ENCODE measurements around the gene RUVBL1. TPM values are rescaled to one million over a fixed set of nuclear protein-coding genes. Genes with fewer than 3 reads are reported as not detected.

RUVBL1 gene
- polyA plus RNA-seq, 1 donor (not counting 4 experiments of a cell fraction or from before 2014, with no cell fraction given) = 94.8 TPM

DNA sequence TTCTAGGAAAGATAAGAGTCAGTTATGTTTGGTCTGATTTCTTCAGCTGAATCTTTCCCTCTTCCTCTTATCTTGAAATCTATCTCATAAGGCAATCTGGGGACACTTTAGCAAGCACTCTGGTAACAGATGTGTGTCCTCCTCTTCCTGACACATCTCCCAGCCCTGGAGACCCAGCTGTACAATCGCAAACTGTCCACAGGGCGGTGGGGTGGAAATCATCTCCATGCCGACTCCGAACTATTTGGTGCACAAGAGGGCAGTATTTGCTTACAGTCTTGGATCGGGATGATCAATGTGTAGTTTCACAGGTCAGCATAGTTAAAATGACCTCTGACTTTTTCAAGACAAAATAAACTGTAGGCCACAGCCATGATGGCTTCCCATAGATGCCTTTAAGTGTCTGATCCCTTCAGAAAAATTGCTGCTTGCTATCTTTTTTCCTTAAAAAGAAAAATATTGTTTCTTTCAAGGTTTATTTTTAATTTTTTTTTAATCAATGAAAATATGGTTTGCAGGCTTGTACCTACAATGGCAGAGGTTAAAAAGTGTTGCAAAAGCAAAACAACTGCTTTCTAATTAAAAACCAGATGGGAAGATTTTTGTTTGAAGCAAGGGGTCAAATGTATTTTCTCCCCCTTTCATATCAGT lies 47.4 kb upstream of the RUVBL1 start:
- TF ChIP-seq EZH2 (IDR thresholded peaks at IDR 0.05; ENCODE audit: low read length) = no peak
- peak; percentile 61 to 82 (median 72) for TF ChIP-seq CTCF (optimal IDR thresholded peaks at IDR 0.05 in 1 of 3, IDR thresholded peaks at IDR 0.05 in 1 of 3, conservative IDR thresholded peaks at IDR 0.05 in 1 of 3; ENCODE audit: extremely low read depth in 1 of 3, insufficient read depth in 2 of 3, low read length in 3 of 3)
- Histone ChIP-seq H3K4me3 (ENCODE audit: control insufficient read depth in 2 of 3, extremely low read depth in 1 of 3, insufficient read depth in 2 of 3, low read depth in 1 of 3, low read length in 3 of 3) (no peak overlapping the region), H4K20me1 (ENCODE audit: control insufficient read depth, extremely low read depth, insufficient read depth, low read length) (no peaks in the 10 kb centered on the region), H2AFZ (ENCODE audit: control insufficient read depth, low read length) (no peak overlapping the region), H3K9ac (ENCODE audit: control insufficient read depth, extremely low read depth, insufficient read depth, low read length) (no peak overlapping the region), H3K4me2 (ENCODE audit: control insufficient read depth, extremely low read depth, insufficient read depth, low read depth, low read length) (no peak overlapping the region), H3K9me1 (ENCODE audit: control insufficient read depth, extremely low read depth, insufficient read depth, low read length) (no peaks in the 10 kb centered on the region), H3K36me3 (ENCODE audit: control insufficient read depth in 2 of 2, extremely low read depth in 1 of 2, insufficient read depth in 2 of 2, low read length in 2 of 2) (no peaks in the 10 kb centered on the region), H3K4me1 (ENCODE audit: control insufficient read depth, extremely low read depth, insufficient read depth, low read length) (no peaks in the 10 kb centered on the region), H3K9me3 (ENCODE audit: control insufficient read depth, low read depth, low read length) (no peaks in the 10 kb centered on the region), H3K79me2 (ENCODE audit: control insufficient read depth, insufficient read depth, low read length) (peaks cover 2% of the 10 kb centered on the region), H3K27me3 (ENCODE audit: control insufficient read depth, extremely low read depth, insufficient read depth, low read length) (no peaks in the 10 kb centered on the region), H3K27ac (ENCODE audit: control insufficient read depth, insufficient read depth, low read length) (no peak overlapping the region)
- FAIRE-seq = no peak
- DNase-seq (ENCODE audit: low read depth, low spot score) = no peak
- dilution Hi-C loops (cut with MboI; ENCODE audit: extremely low pct_ligation_motif_present, low sequenced_read_pairs) = no loop called here

GRCh38 chr3:128168836-128169235 lies 45.2 kb upstream of the RUVBL1 start:
- Histone ChIP-seq H3K9ac (ENCODE audit: control insufficient read depth, extremely low read depth, insufficient read depth, low read length) (no peak overlapping the region), H3K36me3 (ENCODE audit: control insufficient read depth in 2 of 2, extremely low read depth in 1 of 2, insufficient read depth in 2 of 2, low read length in 2 of 2) (no peaks in the 10 kb centered on the region), H2AFZ (ENCODE audit: control insufficient read depth, low read length) (no peak overlapping the region), H3K27me3 (ENCODE audit: control insufficient read depth, extremely low read depth, insufficient read depth, low read length) (no peaks in the 10 kb centered on the region), H3K27ac (ENCODE audit: control insufficient read depth, insufficient read depth, low read length) (no peak overlapping the region), H3K4me3 (ENCODE audit: control insufficient read depth in 2 of 3, extremely low read depth in 1 of 3, insufficient read depth in 2 of 3, low read depth in 1 of 3, low read length in 3 of 3) (no peak overlapping the region), H4K20me1 (ENCODE audit: control insufficient read depth, extremely low read depth, insufficient read depth, low read length) (no peaks in the 10 kb centered on the region), H3K9me1 (ENCODE audit: control insufficient read depth, extremely low read depth, insufficient read depth, low read length) (no peaks in the 10 kb centered on the region), H3K4me1 (ENCODE audit: control insufficient read depth, extremely low read depth, insufficient read depth, low read length) (no peaks in the 10 kb centered on the region), H3K4me2 (ENCODE audit: control insufficient read depth, extremely low read depth, insufficient read depth, low read depth, low read length) (no peak overlapping the region), H3K9me3 (ENCODE audit: control insufficient read depth, low read depth, low read length) (no peaks in the 10 kb centered on the region), H3K79me2 (ENCODE audit: control insufficient read depth, insufficient read depth, low read length) (no peaks in the 10 kb centered on the region)
- FAIRE-seq (no peak), DNase-seq (ENCODE audit: low read depth, low spot score) (no peak)
- dilution Hi-C loops (cut with MboI; ENCODE audit: extremely low pct_ligation_motif_present, low sequenced_read_pairs) = no loop called here
- no peak for TF ChIP-seq CTCF (optimal IDR thresholded peaks at IDR 0.05 in 1 of 3, IDR thresholded peaks at IDR 0.05 in 1 of 3, conservative IDR thresholded peaks at IDR 0.05 in 1 of 3; ENCODE audit: extremely low read depth in 1 of 3, insufficient read depth in 2 of 3, low read length in 3 of 3)
- TF ChIP-seq EZH2 (IDR thresholded peaks at IDR 0.05; ENCODE audit: low read length) = no peak
